GM18909 (cell line): ENCODE measurements around the gene OVCH2.
A peak's percentile ranks its signal among the peaks of the same experiment; 100 is the strongest.
"Not testable (repeated sequence)": the region's sequence is repeated elsewhere in the genome, so short reads cannot be mapped to it uniquely, and the experiment has no call there.

Experiments used
- ATAC-seq: cut with Tn5 transposase; IDR thresholded peaks from one replicate; pipeline ENCODE4 v1.9.1; 2021; ENCODE audit warnings: mild to moderate bottlenecking; ENCODE audit not compliant: unreplicated experiment, poor library complexity

Gene OVCH2

DNA sequence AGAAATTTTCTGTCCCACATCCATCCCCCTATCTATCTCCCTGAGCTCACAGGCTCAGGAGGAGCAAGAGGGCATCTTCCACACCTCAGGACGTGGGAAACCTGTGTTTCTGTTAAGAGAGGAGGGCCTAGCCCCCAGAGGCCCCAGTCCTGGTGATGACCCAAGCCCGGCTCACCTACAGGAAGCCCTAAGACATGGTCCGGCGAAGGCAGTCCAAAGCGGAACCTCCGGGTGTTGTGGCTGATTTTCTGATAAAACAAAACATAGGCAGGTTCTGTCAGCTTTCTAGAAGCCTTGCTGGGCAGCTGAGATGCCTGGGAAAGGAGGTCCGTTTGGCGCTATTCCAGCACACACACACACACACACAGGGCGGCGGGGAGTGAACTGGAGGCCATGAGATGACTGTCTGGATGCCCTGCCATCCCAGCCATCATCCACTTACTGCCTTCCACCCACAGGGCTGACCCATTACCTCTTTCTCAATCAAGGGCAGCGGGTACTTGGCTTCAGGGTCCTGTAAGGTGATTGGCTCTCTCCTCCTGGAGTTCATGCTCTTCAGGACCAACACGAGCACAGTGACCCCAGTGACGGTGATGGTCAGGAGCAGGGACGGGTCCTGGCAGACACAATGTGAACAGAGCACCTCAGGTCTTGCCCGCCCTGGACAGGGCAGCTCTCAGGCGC lies 33.9 kb downstream of the OVCH2 start:
- no peak for ATAC-seq

GRCh38 chr11:7671347-7672215 lies 34.7 kb downstream of the OVCH2 start:
- ATAC-seq = peak; percentile 61

GRCh38 chr11:7670641-7671040 lies 35.6 kb downstream of the OVCH2 start:
- ATAC-seq = no peak

GRCh38 chr11:7668911-7669310 lies 37.4 kb downstream of the OVCH2 start:
- ATAC-seq = no peak

- no peak for ATAC-seq
These were observed 37.8 kb downstream of the OVCH2 start for GRCh38 chr11:7668464-7668863.

DNA sequence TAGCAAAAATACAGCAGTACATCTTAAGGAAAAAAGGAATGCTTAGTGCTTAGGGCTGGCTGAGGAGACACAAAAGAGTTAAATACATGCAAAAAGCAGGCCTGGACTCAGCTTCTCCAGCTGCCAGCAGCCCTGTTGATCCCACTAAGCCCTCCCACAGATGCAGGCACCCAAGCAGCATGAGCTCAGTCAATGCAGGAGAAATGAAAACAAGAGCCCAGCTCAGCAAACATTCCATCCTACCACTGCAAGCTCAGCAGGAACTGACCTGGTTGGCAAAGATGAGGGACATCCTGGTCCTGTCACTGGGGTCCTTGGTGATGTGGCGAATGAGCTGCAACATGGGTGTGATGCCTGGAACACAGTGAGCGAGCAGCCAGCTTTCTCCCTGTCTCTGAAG lies 38.8 kb downstream of the OVCH2 start:
- no peak for ATAC-seq

DNA sequence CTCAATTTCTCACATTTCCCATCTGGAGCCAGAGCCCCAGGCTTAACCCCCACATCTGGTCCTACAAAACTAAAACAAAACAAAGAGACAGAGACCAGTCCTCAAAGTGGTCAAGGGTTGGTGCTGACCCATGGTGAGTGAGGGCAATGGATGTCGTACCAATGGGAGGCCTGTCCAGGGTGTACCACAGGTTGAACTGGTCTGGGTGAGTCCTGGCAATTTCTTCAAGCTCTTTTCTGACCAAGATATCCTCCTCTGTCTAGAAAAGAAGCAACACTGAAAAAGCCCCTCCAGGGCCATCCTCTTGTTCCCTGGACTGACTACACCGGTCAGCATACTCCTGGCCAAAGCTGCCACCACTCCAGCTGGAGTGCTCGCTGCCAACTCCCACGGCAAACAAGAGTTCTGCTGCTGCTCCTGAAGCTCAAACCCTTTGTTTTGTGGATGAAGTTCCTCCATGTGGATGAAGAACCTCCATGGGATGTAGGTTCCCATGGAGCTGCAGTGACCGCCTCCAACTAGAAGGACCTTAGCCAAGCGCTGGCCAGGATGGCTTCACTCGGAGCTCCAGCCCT lies 39.9 kb downstream of the OVCH2 start:
- no peak for ATAC-seq

GRCh38 chr11:7665473-7666291 lies 40.6 kb downstream of the OVCH2 start:
- peak; percentile 99 for ATAC-seq

DNA sequence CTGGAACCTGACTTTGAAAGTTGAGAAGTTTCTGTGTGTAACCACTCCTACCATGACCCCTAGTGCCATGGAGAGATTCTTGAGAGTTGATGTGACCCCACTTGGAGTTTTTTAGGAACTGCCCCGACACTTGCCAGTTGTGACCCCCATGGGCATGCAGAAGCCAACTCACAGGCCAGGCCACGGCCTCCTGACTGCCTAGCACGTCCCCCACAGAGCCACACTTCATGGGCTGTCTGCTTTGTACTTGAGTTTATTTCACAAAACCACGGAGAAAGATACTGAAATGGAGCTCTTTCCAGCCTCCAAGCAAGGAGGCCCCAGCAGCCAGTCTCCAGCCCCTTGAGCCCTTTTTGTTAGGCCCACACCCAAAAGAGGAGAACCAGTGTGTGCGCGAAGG lies 41.4 kb downstream of the OVCH2 start:
- no peak for ATAC-seq

GRCh38 chr11:7663531-7663930 lies 42.7 kb downstream of the OVCH2 start:
- not testable (repeated sequence) for ATAC-seq

DNA sequence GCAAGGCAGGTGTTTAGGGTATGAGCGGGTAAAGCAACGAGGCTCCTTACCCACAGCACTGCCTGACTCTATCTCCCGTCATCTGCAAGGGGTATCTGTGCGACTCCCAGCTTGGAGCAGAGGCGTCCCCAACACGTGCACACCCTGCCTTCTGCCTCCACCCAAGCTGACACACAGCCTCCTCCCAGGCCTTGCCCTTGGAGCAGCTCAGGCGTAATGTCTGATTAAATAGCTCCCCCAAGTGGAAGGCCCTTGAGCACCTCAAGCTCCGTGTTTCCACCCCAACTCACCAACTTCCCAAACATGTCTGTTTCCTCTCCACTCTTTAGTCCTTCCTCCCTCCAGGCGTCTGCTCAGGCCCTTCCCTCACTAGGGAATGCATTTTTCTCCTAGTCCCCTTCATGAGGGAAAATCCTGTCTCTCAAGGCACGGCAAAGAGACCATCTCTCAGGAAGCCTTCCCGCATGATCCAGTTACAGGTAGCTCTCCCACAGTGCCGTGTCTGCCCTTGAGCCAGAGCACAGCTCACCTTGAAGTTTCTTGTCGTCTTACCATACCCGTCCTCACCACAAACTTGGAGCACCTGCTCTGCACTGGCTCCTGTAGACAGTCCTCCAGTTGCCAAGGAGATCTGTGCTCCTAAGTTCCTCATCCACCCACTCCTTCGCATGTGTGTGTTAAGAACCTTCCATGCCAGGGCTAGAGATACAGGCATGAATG lies 48.8 kb downstream of the OVCH2 start:
- ATAC-seq = no peak

DNA sequence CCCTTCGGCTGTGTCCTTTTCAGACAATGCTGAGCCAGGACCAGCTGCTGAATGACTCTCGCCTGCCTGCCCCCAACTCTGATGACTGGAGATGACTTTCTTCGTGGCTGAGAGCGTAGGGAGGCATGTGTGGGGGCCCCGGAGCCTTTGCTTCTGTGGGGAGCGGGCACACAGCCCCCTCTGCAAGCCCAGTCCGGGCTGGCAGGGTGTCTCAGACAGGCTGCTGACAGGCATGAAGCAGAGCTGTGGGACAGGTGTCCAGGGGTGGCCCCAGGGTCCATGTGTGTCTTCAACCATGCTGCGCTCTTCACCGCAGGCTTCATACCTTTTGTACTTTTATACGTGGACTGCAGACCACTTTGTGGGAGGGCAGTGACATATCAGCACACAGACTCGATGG lies 49.6 kb downstream of the OVCH2 start:
- no peak for ATAC-seq

- ATAC-seq = no peak
These were observed 50.7 kb downstream of the OVCH2 start for GRCh38 chr11:7655253-7656217.

DNA sequence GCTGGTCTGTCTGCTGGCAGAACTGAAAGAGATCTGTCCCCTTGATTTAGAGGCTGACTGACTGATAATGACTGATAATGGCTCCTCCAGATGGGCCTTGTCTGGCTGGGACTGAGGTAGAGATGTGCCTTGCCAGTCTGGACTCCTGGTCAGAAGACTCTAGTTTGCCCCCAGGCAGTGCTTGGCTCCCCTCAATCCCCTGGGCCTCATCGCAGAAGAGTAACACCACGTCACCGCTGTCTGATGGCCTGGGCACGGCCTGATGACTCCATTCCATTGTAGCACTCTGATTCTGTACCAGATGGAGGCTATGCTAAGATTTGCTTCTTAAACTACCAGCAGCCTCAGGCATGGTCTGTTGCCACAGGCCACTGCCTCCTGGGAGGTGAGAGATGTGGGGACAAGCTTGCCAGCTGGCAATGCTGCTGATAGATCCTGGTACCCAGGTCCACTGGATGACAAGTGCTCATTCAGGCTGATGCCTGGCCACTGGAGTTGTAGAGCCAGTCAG lies 52.0 kb downstream of the OVCH2 start:
- no peak for ATAC-seq

GRCh38 chr11:7651700-7652099 lies 54.6 kb downstream of the OVCH2 start:
- no peak for ATAC-seq

- ATAC-seq = no peak
These were observed 55.1 kb downstream of the OVCH2 start for GRCh38 chr11:7651140-7651551.

- no peak for ATAC-seq
These were observed 58.0 kb downstream of the OVCH2 start for GRCh38 chr11:7648264-7648663.

- ATAC-seq = no peak
These were observed 59.4 kb downstream of the OVCH2 start for GRCh38 chr11:7646866-7647265.

- ATAC-seq = no peak
These were observed 61.1 kb downstream of the OVCH2 start for GRCh38 chr11:7645206-7645605.
